ENCODE data around the gene KAZN. TPM values are rescaled to one million over a fixed set of nuclear protein-coding genes. Genes with fewer than 3 reads are reported as not detected.

Gene KAZN
- total and polyA plus RNA-seq, 12 donors: 1.1 to 6.5 (median 1.9) TPM

DNA sequence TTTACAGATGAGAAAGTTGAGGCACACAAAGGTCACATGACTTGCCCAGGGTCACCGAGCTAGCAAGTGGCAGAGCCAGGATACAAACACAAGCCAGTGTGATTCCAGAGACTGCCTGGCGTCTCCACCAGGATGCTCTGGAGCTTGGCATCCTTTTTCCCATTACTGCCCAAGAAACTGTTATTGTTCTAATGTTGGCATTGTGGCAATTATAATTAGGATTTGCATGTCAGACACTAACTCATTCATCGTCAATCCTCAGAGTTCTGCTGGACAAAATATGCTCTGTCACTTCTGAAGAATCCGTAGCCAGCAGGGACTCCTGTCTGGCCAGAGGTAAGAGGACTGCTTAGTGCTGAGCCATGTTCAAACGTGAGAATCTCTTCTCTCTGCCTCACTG is 8.8 kb downstream of the KAZN start:
- Histone ChIP-seq H3K27ac (no peak overlapping the region), H3K36me3 (no peaks in the 10 kb centered on the region), H3K27me3 (peaks cover 0 to 55% (median 33%) of the 10 kb centered on the region in 7 donors), H3K9me3 (no peaks in the 10 kb centered on the region), H3K4me1 (no peaks in the 10 kb centered on the region), H3K4me3 (no peak overlapping the region)
- ATAC-seq (no peak), DNase-seq (no peak)
- 79 to 80% methylated on average over 5 of the region's 5 CpGs for WGBS, 2 donors
- intact Hi-C loops (cut with DNase I): no loop called here
- TF ChIP-seq, protein P1, sequence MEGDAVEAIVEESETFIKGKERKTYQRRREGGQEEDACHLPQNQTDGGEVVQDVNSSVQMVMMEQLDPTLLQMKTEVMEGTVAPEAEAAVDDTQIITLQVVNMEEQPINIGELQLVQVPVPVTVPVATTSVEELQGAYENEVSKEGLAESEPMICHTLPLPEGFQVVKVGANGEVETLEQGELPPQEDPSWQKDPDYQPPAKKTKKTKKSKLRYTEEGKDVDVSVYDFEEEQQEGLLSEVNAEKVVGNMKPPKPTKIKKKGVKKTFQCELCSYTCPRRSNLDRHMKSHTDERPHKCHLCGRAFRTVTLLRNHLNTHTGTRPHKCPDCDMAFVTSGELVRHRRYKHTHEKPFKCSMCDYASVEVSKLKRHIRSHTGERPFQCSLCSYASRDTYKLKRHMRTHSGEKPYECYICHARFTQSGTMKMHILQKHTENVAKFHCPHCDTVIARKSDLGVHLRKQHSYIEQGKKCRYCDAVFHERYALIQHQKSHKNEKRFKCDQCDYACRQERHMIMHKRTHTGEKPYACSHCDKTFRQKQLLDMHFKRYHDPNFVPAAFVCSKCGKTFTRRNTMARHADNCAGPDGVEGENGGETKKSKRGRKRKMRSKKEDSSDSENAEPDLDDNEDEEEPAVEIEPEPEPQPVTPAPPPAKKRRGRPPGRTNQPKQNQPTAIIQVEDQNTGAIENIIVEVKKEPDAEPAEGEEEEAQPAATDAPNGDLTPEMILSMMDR (IDR thresholded peaks at IDR 0.05): no peak

GRCh38 chr1:14608308-14608707 is 9.8 kb downstream of the KAZN start:
- 91 to 95% methylated on average over 3 of the region's 3 CpGs for WGBS, 2 donors
- no peak overlapping the region for H3K4me3 ChIP-seq
- H3K9me3 ChIP-seq: no peaks in the 10 kb centered on the region
- TF ChIP-seq, protein P1 (IDR thresholded peaks at IDR 0.05): peak in 1 of 9 donors; percentile 24
- no peaks in the 10 kb centered on the region for H3K4me1 ChIP-seq
- DNase-seq (no peak), ATAC-seq (no peak)
- H3K27me3 ChIP-seq: peaks cover 0 to 47% (median 24%) of the 10 kb centered on the region in 7 donors
- intact Hi-C loops (cut with DNase I): no loop called here
- no peaks in the 10 kb centered on the region for H3K36me3 ChIP-seq
- no peak overlapping the region for H3K27ac ChIP-seq

- Histone ChIP-seq H3K4me1 (no peaks in the 10 kb centered on the region), H3K36me3 (no peaks in the 10 kb centered on the region), H3K9me3 (no peaks in the 10 kb centered on the region), H3K27ac (no peak overlapping the region), H3K4me3 (no peak overlapping the region), H3K27me3 (peaks cover 0 to 26% (median 5%) of the 10 kb centered on the region in 7 donors)
- intact Hi-C loops (cut with DNase I): no loop called here
- WGBS, 2 donors: 80 to 86% methylated on average over 4 of the region's 4 CpGs
- TF ChIP-seq, protein P1 (IDR thresholded peaks at IDR 0.05): no peak
- no peak for DNase-seq
- ATAC-seq: no peak
These were observed 12.3 kb downstream of the KAZN start for GRCh38 chr1:14610761-14611160.

DNA sequence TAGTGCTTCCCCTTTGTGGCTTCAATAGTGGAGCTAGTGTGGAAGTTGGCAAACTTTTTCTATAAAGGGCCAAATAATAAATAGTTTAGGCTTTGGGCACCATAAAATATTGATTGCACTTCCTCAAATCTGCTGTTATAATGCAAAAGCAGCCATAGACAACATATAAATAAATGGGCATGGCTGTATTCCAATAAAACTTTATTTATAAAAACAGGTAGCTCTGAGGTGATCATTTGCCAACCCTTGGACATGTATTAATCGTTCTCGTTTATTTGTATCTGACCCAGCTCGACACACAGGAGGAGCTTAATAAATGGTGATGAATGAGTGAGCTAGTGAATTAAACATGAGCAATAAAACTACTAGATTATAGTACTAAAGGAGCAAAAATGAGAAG is 13.3 kb downstream of the KAZN start:
- H3K4me1 ChIP-seq: no peaks in the 10 kb centered on the region
- intact Hi-C loops (cut with DNase I): no loop called here
- no peak overlapping the region for H3K27ac ChIP-seq
- no peaks in the 10 kb centered on the region for H3K9me3 ChIP-seq
- TF ChIP-seq, protein P1 (IDR thresholded peaks at IDR 0.05): no peak
- DNase-seq: no peak
- ATAC-seq: no peak
- H3K4me3 ChIP-seq: no peak overlapping the region
- H3K36me3 ChIP-seq: no peaks in the 10 kb centered on the region
- 88 to 92% methylated on average over 3 of the region's 3 CpGs for WGBS, 2 donors
- peaks cover 0 to 17% (median 0%) of the 10 kb centered on the region in 7 donors for H3K27me3 ChIP-seq
